ENCODE results near the gene ITGA2B.
"Not testable (repeated sequence)": the region's sequence is repeated elsewhere in the genome, so short reads cannot be mapped to it uniquely, and the experiment has no call there.

The ITGA2B gene

DNA sequence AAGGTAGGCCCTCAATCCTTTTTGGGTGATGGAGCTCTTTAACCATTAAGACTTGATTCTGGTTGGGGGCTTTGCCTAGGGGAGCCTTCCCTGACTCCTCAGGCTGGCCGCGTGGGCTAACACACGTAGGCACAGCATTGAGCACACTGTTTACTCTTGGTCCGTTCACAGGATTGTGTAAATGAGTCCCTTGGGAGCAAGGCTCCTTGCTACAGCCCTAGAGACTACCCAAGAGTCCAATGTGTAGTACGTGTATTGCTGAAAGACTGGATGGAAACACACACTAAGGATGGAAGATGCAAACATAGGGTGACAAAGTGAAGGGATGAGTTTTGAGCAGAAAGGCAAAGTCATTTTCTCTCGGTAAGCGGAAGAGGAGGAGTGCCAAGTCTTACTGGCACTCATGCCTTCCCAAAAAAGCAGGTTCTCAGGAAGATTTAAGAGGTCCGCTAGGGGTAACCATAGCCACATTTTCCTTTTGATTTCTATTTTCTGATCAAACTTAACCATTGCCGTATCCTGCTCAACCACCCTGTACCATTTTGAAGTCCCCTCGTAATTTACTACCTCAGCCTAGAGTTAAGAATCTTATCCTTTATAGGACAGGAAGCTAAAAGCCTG lies 911 bp upstream of the ITGA2B start:
- DNase-seq, result no peak

- DNase-seq, result no peak
Observed at GRCh38 chr17:44389723-44390202, 314 bp upstream of the ITGA2B start.

DNA sequence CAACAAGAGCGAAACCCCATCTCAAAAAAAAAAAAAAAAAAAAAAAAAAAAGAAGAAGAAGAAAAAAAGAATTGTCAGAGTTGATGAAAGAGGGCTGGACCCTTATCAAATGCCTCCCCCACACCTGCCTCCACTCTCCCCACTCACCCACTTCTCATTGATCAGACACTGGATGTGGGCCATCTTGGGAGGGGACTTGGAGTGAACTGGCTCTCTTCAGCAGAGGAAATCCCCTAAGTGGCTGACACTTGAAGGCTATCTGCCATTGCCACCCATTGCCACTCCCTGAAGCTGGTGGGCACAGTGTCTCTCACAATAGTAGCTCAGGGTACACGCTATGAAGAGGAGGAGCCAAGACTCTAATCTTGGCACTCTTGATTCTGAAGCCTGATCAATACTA lies 1.6 kb downstream of the ITGA2B start:
- no peak for DNase-seq

DNA sequence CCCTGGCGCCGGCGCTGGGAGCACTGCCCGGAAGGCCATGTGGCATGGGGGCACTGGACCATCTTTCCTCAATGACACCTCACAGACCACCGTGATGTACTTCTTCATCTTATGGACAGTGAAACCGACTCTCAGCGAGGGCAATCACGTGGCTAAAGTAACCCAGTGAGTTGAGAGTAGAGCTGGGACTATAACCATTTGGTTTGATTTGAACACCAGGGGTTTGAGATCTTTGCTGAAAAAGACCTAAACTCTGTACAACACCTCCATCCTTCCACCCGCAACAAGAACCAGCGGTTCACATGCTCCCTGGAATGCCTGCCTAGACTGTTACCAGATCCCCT lies 3.3 kb downstream of the ITGA2B start:
- DNase-seq, result no peak

DNA sequence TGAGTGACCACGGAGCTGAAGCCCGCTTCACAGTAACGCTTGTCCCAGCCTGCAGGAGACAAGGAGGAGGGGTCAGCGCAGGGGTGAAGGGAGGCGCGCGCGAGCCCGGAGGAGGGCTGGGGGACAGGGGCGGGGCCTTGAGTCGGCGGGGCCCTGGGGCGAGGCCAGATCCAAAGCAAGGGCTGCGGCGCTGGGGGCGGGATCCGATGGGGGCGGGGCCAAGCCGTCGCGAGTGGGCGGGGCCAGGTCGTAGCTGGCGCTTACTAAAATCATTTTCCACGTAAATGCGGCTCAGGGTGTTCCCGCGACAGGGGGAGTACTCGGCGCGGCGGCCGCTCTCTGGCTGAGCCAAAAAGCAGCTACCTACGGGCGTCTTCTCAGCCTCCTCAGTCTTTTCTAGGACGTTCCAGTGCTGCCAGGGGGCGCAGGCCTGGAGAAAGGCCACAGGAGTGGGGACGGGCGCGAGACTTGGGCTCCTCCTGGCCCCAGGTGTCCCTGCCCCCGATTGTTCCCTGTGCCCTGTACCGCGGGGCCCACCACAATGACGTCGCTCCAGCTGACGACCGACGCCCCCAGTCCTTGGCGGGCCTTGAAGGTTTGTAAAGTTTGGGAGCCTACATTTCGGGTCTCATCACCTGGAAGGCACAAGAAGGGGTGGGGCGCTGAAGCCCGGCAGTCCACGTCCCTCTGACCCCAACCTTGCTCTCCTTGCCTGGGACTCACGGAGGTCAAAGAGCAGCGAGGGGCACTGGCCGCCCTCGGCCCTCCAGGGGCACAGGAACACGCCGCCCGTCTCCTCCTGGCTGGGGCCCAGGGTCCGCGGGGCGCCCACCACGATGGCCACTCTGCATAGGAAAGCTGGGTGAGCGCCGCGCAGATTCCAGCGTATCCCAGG lies 3.9 kb downstream of the ITGA2B start:
- peak; percentile 91 for DNase-seq

GRCh38 chr17:44384823-44385286 lies 4.6 kb downstream of the ITGA2B start:
- DNase-seq, result no peak

DNA sequence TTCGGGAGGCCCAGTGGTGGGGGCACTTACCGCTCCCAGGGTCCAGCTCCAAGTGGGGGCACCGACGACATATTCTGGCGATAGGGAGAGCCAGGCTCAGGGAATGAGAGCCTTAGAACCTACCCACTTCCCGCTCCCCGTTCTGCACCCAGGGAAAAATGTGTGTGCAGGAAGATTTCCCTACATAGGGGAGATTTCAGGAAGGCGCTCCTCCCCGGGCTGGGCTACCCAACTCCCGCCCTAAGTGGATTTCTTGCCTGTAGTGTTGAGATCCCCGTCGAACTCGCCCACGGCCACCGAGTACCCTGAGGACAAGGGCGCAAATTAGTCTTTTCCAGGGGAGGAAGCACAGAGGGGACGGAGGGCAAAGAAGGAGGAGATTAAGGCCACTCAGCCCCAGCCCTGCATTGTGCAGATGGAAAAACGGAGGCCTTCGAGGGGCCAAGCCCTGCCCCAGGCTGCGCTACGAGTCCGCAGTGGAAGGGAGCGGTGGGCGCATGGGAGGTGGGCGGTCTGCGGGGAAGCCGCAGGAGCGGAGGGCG lies 5.1 kb downstream of the ITGA2B start:
- DNase-seq, result no peak

DNA sequence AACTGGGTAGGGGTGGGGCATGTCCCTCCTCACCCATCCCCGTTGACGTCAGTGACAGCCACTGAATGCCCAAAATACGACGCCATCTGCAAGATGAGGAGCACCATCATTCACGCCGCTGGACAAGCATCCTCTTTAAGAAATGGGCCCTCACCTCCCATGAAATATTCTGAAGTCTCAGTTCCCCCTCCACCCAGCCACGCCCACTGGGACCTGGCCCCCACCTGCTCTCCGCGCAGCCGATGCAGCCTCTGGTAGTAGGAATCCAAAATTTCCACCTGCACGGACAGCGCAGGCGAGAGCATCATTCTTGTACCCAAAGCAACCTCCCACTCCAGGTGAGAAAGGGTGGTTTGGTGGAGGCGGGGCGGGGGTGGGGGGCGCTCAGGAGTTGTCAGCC lies 5.6 kb downstream of the ITGA2B start:
- no peak for DNase-seq

DNA sequence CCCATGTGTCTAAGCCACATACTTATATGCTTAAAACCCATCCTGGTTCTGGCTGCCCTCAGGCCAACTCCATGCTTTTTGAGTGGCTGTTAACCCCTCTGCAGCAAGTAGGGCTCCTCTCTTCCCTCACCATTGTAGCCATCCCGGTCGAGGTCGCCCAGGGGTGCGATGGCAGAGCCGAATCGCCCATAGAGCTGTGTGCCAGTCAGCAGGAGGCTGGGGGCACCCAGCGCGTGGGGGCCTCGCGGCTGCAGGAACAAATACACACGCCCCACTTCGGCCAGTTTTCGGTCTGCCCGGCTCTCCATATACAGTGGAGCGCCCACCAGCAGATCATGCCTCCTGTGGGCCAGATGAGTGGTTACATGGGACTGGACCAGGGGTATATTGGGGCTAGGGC lies 6.1 kb downstream of the ITGA2B start:
- DNase-seq, result no peak

DNA sequence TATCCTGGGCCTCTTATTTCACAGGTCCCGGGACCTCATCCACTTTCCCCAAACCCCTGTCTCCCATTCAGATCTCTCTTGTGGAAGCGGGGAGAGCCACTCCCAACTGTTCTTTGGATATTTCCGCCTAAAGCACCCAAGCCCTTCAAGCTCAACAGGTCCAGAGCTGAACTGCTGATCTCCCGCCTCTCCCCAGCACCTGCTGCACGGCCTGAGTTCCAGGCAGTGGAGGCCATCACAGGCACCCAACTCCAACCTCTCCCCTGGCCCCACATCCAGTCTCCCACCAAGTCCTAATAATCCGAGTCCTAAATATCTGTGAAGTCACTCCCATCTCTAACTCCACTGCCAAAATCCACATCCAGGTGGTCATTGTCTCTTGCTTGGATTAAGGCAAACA lies 6.5 kb downstream of the ITGA2B start:
- no peak for DNase-seq

DNA sequence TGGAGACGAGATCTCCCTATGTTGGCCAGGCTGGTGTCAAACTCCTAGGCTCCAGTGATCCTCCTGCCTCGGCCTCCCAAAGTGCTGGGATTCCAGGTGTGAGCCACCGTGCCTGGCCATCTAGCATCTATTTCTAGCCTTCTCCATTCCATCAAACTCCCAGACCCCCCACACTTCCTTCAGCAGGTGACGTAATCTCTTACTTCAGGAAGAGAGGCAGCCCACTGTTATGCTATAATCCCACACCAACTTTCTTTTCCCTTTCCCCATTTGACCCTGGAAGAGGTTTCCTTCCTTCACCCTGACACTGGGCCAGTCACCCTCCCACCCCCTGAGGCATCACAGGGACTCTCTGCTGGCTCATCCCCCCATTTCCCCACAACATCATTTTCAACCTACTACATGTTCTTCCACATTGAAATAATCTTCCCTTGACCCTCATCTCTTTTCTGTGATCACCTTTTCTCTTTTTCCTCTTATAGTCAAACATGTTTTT lies 7.6 kb downstream of the ITGA2B start:
- DNase-seq, result no peak

DNA sequence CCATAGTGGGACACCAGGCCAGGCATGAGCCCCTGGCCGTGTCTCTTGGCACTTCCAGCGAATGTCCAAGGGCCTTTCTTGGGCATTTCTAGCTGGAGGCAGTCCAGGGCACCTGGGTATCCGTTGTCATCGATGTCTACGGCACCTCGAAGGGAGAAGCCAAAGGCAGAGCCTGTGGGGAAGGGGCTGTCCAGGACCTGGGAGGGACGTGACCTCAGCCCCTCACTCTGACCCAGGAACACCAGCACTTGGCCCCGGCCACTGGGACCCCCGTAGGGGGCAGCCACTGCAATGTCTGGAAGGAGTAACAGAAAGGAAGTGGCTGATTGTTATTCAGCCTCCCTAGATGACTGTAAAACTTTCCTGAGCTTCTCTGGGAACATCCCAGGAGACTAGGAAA lies 8.7 kb downstream of the ITGA2B start:
- no peak for DNase-seq

DNA sequence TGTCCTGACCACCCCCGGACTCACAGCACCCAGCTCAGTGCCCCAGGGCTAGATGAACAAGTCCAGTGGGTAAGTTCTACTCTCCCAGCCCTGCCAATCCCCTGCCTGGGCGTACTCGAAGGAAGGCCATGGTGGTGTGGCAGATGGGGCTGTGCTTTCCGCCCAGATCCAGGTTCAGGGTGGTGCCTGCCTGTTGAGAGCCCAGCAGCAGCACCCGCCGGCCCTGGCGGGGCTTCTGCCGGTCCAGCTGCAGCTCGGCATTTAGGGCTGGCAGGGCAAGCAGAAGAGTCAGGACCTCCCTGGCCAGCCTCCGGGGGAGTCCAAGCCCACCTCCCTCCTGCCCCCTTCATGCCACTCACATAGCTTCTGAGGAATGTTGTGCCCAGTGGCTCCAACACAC lies 9.6 kb downstream of the ITGA2B start:
- DNase-seq, result no peak

DNA sequence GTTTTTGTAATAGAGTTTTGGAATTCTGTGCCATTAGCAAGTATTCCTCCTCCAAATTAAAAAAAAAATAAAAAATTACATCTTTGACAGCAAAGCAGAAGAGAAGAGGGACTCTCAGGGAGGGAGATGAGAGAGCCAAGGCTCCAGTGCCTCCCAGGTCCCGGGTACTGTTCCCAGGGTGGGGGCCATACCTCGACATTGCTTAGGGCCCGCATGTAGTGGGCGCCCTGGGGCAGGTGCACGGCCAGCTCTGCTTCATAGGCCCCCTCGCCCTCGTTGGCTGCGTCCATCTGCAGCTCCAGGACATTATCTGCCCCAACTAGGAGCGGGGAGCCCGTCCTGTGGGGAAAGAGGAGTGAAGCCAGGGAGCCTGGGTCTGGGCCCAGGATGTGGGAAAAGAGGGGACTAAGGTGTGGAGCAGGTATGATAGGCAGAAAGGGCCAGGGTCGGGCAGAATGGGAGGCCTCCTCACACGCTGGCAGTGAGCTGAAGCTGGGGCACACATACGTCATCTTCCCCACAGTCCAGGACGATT lies 11.2 kb downstream of the ITGA2B start:
- no peak for DNase-seq

DNA sequence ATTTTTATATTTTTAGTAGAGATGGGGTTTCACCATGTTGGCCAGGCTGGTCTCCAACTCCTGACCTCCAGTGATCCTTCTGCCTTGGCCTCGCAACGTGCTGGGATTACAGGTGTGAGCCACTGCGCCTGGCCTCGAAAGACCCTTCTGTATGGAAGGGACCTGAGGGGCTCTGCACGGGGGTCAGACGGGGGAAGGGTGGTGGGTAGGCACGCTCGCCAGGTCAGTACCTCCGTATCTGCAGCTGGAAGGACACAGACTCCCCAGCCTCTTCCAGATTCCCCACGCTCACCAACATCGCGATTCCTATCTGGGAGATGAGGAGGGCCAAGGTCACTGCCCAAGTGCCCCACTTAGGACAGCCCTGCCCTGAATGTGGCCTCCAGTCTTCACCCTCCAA lies 12.7 kb downstream of the ITGA2B start:
- DNase-seq, result no peak

DNA sequence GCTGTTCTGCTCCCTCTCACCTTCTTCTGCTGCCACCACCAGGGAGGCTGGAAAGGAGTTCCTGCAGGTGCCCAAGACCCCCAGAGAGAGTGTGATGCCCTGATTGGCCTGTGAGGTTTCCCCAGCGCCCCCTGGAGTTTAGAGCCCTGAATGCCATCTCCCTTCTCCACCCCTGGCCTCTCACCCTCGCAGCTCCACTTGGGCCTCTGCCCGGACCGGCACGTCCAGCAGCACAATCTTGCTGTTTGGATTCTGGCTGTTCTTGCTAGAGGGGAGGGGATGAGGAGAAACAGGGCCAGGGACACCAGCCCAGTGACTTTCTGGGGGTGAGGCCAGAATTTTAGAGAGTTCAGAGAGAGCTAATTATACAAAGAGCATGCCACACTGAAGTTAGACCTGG lies 13.3 kb downstream of the ITGA2B start:
- DNase-seq, result peak; percentile 22 to 38

DNA sequence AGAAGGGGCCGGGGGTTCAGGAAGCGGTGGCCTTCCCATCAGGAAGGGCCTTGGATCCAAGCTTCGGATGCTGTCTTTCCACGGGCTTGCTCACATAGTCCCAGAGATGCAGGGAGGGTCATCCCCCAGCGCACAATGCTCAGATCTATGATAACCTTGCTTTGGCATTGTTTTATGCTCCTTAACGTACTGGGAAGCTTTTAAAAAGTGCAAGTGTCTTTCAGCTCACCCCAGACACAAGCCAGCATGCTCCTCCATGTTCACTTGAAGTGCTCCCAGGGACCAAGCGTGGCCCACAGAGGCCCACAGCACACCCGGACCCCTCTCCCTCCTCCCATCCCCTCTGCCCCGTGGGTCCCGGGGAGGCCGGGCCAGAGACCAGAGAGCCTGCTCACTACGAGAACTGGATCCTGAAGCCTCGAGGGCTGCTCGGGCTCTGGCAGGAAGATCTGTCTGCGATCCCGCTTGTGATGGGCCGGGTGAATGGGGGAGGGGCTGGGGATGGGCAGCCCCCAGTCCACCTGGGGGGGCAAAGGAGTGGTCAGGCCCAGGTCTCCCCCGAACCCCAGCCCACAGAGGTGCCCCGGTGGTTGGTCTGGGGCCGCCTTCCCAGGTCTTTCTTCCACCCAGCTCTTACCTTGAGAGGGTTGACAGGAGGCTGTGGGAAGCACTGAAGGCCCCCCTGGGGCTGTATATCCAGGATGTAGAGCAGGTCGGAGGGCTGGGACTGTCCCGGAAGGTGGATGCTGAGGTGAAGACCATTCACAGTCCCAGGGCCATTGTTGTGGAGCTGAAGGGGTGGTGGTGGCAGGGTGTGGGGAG lies 14.0 kb downstream of the ITGA2B start:
- DNase-seq, result no peak

GRCh38 chr17:44374306-44375195 lies 14.9 kb downstream of the ITGA2B start:
- no peak for DNase-seq

DNA sequence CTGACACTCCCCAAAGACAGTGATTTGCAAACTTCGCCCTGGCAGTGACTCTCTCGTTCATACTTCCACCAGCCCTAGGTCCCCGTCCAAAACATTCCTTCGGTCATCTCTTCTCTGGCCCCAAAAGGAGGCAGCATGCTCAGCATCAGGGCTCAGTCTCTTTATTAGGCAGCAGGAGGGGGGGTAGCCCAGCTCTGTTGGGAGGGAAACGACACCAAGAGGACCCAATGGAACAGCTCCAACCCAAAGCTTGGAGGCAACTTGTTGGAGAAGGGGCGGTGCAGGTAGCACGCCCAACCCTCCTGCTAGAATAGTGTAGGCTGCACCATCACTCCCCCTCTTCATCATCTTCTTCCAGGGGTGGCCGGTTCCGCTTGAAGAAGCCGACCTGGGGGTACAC lies 17.4 kb downstream of the ITGA2B start:
- no peak for DNase-seq

DNA sequence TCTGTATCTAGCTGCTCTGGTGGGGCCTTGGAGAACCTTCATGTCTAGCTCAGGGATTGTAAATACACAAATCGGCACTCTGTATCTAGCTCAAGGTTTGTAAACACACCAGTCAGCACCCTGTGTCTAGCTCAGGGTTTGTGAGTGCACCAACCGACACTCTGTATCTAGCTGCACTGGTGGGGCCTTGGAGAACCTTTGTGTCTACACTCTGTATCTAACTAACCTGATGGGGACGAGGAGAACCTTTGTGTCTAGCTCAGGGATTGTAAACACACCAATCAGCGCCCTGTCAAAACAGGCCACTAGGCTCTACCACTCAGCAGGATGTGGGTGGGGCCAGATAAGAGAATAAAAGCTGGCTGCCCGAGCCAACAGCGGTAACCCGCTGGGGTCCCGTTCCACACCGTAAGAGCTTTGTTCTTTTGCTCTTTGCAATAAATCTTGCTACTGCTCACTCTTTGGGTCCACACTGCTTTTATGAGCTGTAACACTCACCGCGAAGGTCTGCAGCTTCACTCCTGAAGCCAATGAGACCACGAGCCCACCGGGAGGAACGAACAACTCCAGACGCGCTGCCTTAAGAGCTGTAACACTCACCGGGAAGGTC lies 19.9 kb downstream of the ITGA2B start:
- not testable (repeated sequence) for DNase-seq
